Esophagus muscularis mucosa (tissue), 4 donors: ENCODE data around the gene CD101. TPM values are rescaled to one million over a fixed set of nuclear protein-coding genes. Genes with fewer than 3 reads are reported as not detected.

ENCODE experiments used
- DNase-seq: peaks from one replicate; pipeline ENCODE4 v3.0.0-alpha.2; 2017; ENCODE audit errors: extremely low spot score
- H3K27ac ChIP-seq, 4 donors: fragments of 200-600 bp; sonication (generic); replicated peaks in 1 of 4; 1 replicate in 3 of 4; 2 replicates in 1 of 4; pipeline ENCODE4 v1.5.1; 2016 to 2019; ENCODE audit warnings: mild to moderate bottlenecking in 1 of 4
- H3K27me3 ChIP-seq, 4 donors: fragments of 200-600 bp; sonication (generic); one replicate each; pipeline versions ENCODE4 v1.5.1 to v1.6.0; 2016 to 2019
- H3K36me3 ChIP-seq, 4 donors: fragments of 200-600 bp; sonication (generic); one replicate each; pipeline ENCODE4 v1.5.1; 2016 to 2019
- H3K4me1 ChIP-seq, 4 donors: fragments of 200-600 bp; sonication (generic); one replicate each; pipeline ENCODE4 v1.5.1; 2016 to 2019
- H3K4me3 ChIP-seq, 4 donors: fragments of 200-600 bp; sonication (generic); 1 replicate in 2 of 4; 2 replicates in 2 of 4; pipeline ENCODE4 v1.5.1; 2016 to 2019; ENCODE audit warnings: mild to moderate bottlenecking in 4 of 4, moderate library complexity in 1 of 4
- H3K9me3 ChIP-seq, 4 donors: fragments of 200-600 bp; sonication (generic); 1 replicate in 3 of 4; 2 replicates in 1 of 4; pipeline ENCODE4 v1.5.1; 2016 to 2019
- EP300 ChIP-seq: sonication (generic); formaldehyde crosslinking; IDR thresholded peaks from one replicate; pipeline ENCODE4 v1.6.1; 2017; ENCODE audit warnings: antibody characterized with exemption
- POLR2A ChIP-seq: fragments of 450-650 bp; IDR thresholded peaks from one replicate; pipeline ENCODE4 v1.6.1; 2017; ENCODE audit warnings: antibody characterized with exemption, moderate library complexity, mild to moderate bottlenecking, low read depth
- POLR2AphosphoS5 ChIP-seq, 2 donors: sonication (generic); formaldehyde crosslinking; IDR thresholded peaks; one replicate each; pipeline ENCODE4 v1.6.1; 2017; ENCODE audit warnings: antibody characterized with exemption in 2 of 2
- WGBS: methylation state at CpG from one replicate; pipeline ENCODE4 v1.1.5; 2018; 5-methylcytosine and 5-hydroxymethylcytosine counted together
- intact Hi-C: fragments of 100-400 bp; cut with DNase I; formaldehyde crosslinking; loops from one replicate; pipeline ENCODE4 v1.15.1; 2023
- total RNA-seq, 4 donors: library from RNA; depleted of rRNA; stranded (reverse); fragments of >200 nt; gene quantifications; one replicate each; pipeline versions ENCODE4 v1.1.0 to v1.2.1, GENCODE V29; 2016
- TF ChIP-seq, protein P1 (sequence below), 3 experiments: fragments of 200-600 bp in 2 of 3; fragments of 450-650 bp in 1 of 3; sonication (generic) in 2 of 3; IDR thresholded peaks; one replicate each; pipeline ENCODE4 v1.5.1; 2017 to 2019; ENCODE audit warnings: antibody characterized with exemption in 3 of 3, mild to moderate bottlenecking in 2 of 3, moderate library complexity in 1 of 3

The CD101 gene
- total RNA-seq, 4 donors from 2014 or later = 0.26 to 1.5 (median 0.87) TPM

DNA sequence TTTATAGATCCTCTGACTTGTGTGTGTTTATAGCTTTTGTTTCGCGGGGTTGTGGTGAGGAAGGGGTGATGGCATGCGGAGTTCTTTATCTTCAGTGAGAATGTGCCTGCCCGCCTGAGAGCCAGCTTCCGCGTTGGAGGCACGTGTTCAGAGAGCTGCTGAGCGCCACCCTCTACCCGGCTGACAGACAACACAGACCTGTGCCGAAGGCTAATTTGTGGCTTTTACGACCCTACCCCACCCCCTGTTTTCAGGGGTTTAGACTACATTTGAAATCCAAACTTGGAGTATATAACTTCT is 14.4 kb upstream of the CD101 start:
- no peaks in the 10 kb centered on the region for H3K27me3 ChIP-seq
- DNase-seq = no peak
- peaks cover 32 to 72% (median 63%) of the 10 kb centered on the region in 4 donors for H3K4me1 ChIP-seq
- H3K27ac ChIP-seq = no peak overlapping the region
- 90% methylated on average over 11 of the region's 11 CpGs for WGBS
- peaks cover 0 to 16% (median 6%) of the 10 kb centered on the region in 4 donors for H3K36me3 ChIP-seq
- intact Hi-C loops = loop anchor here (10.0 kb wide), 1 partner anchor 72 kb away; no protein-coding TSS in a partner anchor
- H3K4me3 ChIP-seq = no peak overlapping the region
- TF ChIP-seq, protein P1, sequence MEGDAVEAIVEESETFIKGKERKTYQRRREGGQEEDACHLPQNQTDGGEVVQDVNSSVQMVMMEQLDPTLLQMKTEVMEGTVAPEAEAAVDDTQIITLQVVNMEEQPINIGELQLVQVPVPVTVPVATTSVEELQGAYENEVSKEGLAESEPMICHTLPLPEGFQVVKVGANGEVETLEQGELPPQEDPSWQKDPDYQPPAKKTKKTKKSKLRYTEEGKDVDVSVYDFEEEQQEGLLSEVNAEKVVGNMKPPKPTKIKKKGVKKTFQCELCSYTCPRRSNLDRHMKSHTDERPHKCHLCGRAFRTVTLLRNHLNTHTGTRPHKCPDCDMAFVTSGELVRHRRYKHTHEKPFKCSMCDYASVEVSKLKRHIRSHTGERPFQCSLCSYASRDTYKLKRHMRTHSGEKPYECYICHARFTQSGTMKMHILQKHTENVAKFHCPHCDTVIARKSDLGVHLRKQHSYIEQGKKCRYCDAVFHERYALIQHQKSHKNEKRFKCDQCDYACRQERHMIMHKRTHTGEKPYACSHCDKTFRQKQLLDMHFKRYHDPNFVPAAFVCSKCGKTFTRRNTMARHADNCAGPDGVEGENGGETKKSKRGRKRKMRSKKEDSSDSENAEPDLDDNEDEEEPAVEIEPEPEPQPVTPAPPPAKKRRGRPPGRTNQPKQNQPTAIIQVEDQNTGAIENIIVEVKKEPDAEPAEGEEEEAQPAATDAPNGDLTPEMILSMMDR (IDR thresholded peaks at IDR 0.05) = no peak
- H3K9me3 ChIP-seq = no peaks in the 10 kb centered on the region

DNA sequence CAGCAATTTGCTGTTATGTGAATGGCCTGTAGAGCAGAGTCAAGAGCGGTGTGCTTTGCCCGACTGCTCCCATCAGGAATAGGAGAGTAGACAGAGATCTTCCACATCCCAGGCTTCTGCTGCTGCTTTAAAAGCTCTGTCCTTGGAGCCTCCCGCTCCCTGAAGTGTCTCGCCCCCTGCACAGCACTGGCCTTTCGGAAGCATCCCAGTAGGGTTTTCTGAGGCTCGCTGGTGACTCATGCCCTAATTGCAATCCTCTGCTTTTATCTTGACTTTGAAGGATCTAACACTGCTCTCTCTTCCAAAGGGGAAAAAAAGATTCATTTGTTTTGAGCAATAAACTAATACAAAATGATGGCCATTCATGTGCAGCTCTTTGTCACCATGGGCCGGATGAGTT is 13.3 kb upstream of the CD101 start:
- Histone ChIP-seq H3K4me3 (no peak overlapping the region), H3K27me3 (no peaks in the 10 kb centered on the region), H3K27ac (peak overlapping the region; percentile 37 to 72 (median 58)), H3K4me1 (peaks cover 26 to 62% (median 53%) of the 10 kb centered on the region in 4 donors), H3K36me3 (peaks cover 0 to 16% (median 6%) of the 10 kb centered on the region in 4 donors), H3K9me3 (no peaks in the 10 kb centered on the region)
- WGBS = 51% methylated on average over 7 of the region's 7 CpGs
- no peak for DNase-seq
- TF ChIP-seq POLR2A (no peak), EP300 (no peak), POLR2AphosphoS5 (IDR thresholded peaks at IDR 0.05) (no peak)
- TF ChIP-seq, protein P1 (IDR thresholded peaks at IDR 0.05) = no peak
- intact Hi-C loops = loop anchor here (10.0 kb wide), 1 partner anchor 73 kb away; no protein-coding TSS in a partner anchor

DNA sequence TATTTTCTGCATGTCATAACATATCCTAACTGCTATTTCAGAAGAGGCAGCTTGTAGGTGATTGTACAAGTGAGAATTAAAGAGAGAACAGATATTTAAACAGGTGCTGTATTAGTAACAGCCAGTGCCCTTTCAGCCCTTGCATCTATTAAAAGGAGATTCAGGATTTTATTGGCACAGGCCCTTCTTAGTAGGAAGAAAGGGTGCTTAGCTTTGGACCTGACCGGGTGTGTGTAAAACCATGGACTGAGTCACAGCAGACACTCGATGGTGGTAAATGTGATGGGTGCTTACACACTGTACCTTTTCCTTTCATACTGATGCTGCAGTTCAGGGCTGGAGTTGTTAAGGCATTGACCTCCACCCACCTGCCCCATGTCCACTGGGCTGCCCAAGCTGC is 12.7 kb upstream of the CD101 start:
- H3K4me3 ChIP-seq = no peak overlapping the region
- no peaks in the 10 kb centered on the region for H3K9me3 ChIP-seq
- peak overlapping the region; percentile 37 to 72 (median 58) for H3K27ac ChIP-seq
- DNase-seq = no peak
- H3K4me1 ChIP-seq = peaks cover 22 to 55% (median 46%) of the 10 kb centered on the region in 4 donors
- no peaks in the 10 kb centered on the region for H3K27me3 ChIP-seq
- intact Hi-C loops = loop anchor here (10.0 kb wide), 1 partner anchor 74 kb away; no protein-coding TSS in a partner anchor
- peaks cover 0 to 16% (median 6%) of the 10 kb centered on the region in 4 donors for H3K36me3 ChIP-seq
- WGBS = 35% methylated on average over 2 of the region's 2 CpGs
- TF ChIP-seq, protein P1 (IDR thresholded peaks at IDR 0.05) = no peak
- TF ChIP-seq POLR2A = no peak

DNA sequence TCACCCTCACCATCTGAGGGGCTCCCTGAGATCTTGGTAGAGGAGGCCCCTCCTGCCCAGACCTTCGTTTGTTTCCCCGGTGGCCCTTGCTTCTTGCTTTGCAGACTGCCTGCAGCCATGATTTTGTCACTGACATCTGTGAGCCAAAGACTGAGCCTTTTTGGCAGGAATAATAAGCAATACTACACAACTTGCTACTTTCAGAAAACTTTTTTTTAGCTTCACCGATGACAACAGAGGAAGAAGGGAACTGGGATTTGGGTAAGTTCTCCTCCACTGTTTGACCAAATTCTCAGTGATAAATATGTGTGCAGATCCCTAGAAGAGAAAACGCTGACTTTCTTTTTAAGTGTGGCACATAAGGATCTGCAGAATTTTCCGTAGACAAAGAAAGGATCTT is 11.7 kb upstream of the CD101 start:
- no peaks in the 10 kb centered on the region for H3K27me3 ChIP-seq
- H3K4me1 ChIP-seq = peaks cover 14 to 46% (median 37%) of the 10 kb centered on the region in 4 donors
- no peak for DNase-seq
- intact Hi-C loops = loop anchor here (10.0 kb wide), 1 partner anchor 75 kb away; no protein-coding TSS in a partner anchor
- peaks cover 0 to 16% (median 6%) of the 10 kb centered on the region in 4 donors for H3K36me3 ChIP-seq
- H3K27ac ChIP-seq = peak overlapping the region; percentile 37 to 72 (median 52)
- H3K4me3 ChIP-seq = no peak overlapping the region
- 62% methylated on average over 5 of the region's 5 CpGs for WGBS
- H3K9me3 ChIP-seq = peaks cover 0 to 4% (median 0%) of the 10 kb centered on the region in 4 donors
- no peak for TF ChIP-seq POLR2A
- TF ChIP-seq EP300 = no peak
- no peak for TF ChIP-seq POLR2AphosphoS5 (IDR thresholded peaks at IDR 0.05)
- TF ChIP-seq, protein P1 (IDR thresholded peaks at IDR 0.05) = no peak

DNA sequence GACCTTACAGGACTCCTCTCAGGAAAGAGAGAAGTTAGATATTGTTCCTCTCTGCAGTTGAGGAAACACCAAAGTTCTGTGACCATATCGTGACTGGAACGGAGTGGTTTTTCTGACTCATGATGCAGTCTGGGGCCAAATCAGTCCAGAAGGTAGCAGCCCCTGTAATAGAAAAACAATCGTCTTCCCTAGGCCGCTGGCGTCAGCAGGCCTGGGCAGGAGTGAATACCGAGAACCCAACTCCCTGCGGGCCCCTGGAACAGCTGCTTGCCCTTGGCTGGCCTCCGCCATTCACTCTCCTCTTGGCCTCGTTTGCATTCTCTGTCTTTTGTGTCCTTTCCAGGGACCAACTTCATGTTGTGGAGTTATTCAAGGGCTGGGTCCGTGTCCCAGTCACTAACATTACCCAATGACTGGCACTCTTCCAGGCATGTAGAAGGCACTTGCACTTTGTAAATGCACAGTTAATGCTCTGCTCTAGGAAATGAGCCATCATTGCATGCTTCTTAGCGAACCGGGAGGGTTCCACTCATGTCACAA is 10.9 kb upstream of the CD101 start:
- H3K27me3 ChIP-seq = no peaks in the 10 kb centered on the region
- no peak for DNase-seq
- H3K4me3 ChIP-seq = no peak overlapping the region
- intact Hi-C loops = no loop called here
- peaks cover 14 to 38% (median 34%) of the 10 kb centered on the region in 4 donors for H3K4me1 ChIP-seq
- peak overlapping the region; percentile 15 to 46 (median 38) for H3K27ac ChIP-seq
- H3K9me3 ChIP-seq = peaks cover 0 to 4% (median 0%) of the 10 kb centered on the region in 4 donors
- 64% methylated on average over 12 of the region's 12 CpGs for WGBS
- TF ChIP-seq POLR2A (no peak), EP300 (no peak), POLR2AphosphoS5 (IDR thresholded peaks at IDR 0.05) (peak; percentile 45 to 62)
- TF ChIP-seq, protein P1 (IDR thresholded peaks at IDR 0.05) = no peak
- peaks cover 0 to 16% (median 6%) of the 10 kb centered on the region in 4 donors for H3K36me3 ChIP-seq
